Loucy (cell line): ENCODE data around the gene COL12A1.

ENCODE experiments used
- H2AFZ ChIP-seq: fragments of 200-600 bp; sonication (generic); 2 replicates; pipeline ENCODE4 v1.6.0; 2016; ENCODE audit warnings: antibody characterized with exemption, mild to moderate bottlenecking, low read length, moderate library complexity
- H3F3A ChIP-seq: fragments of 200-600 bp; 2 replicates; pipeline ENCODE4 v1.6.0; 2016; ENCODE audit warnings: antibody characterized with exemption, low read depth, mild to moderate bottlenecking
- H3K27me3 ChIP-seq: fragments of 200-600 bp; sonication (generic); 2 replicates; pipeline ENCODE4 v1.6.1; 2014; ENCODE audit warnings: low read length, mild to moderate bottlenecking; ENCODE audit not compliant: insufficient read depth, poor library complexity, severe bottlenecking
- H3K36me3 ChIP-seq: fragments of 200-600 bp; sonication (generic); 2 replicates; pipeline ENCODE4 v1.6.1; 2016; ENCODE audit warnings: low read length; ENCODE audit not compliant: insufficient read depth
- H3K4me1 ChIP-seq: fragments of 200-600 bp; sonication (generic); 2 replicates; pipeline ENCODE4 v1.5.1; 2014; ENCODE audit warnings: low read length, mild to moderate bottlenecking; ENCODE audit not compliant: insufficient read depth, poor library complexity, severe bottlenecking
- H3K4me2 ChIP-seq: fragments of 200-600 bp; sonication (generic); 2 replicates; pipeline ENCODE4 v1.6.0; 2014; ENCODE audit warnings: antibody characterized with exemption, low read length, low read depth, mild to moderate bottlenecking; ENCODE audit not compliant: poor library complexity, severe bottlenecking
- H3K4me3 ChIP-seq: fragments of 200-600 bp; sonication (generic); 2 replicates; pipeline ENCODE4 v1.5.1; 2014; ENCODE audit warnings: low read length, mild to moderate bottlenecking, mixed read lengths; ENCODE audit not compliant: poor library complexity, severe bottlenecking
- H3K79me2 ChIP-seq: fragments of 200-600 bp; sonication (generic); 2 replicates; pipeline ENCODE4 v1.6.1; 2014; ENCODE audit warnings: low read length; ENCODE audit not compliant: insufficient read depth
- H3K9ac ChIP-seq: fragments of 200-600 bp; sonication (generic); 2 replicates; pipeline ENCODE4 v1.6.0; 2014; ENCODE audit warnings: mild to moderate bottlenecking, low read depth, low read length, moderate library complexity; ENCODE audit not compliant: poor library complexity, severe bottlenecking
- H3K9me2 ChIP-seq: fragments of 200-600 bp; sonication (generic); replicated peaks from 2 replicates; pipeline ENCODE4 v1.6.1; 2016; ENCODE audit warnings: low read depth, low read length, mixed read lengths
- H3K9me3 ChIP-seq: fragments of 200-600 bp; sonication (generic); 2 replicates; pipeline ENCODE4 v1.6.1; 2014; ENCODE audit warnings: mild to moderate bottlenecking, antibody characterized with exemption, low read length, low read depth; ENCODE audit not compliant: insufficient read depth
- H4K20me1 ChIP-seq: fragments of 200-600 bp; sonication (generic); 2 replicates; pipeline ENCODE4 v1.6.0; 2014; ENCODE audit warnings: antibody characterized with exemption, low read length, mild to moderate bottlenecking; ENCODE audit not compliant: insufficient read depth, poor library complexity, severe bottlenecking
- EZH2phosphoT487 ChIP-seq: fragments of 200-600 bp; IDR thresholded peaks from 2 replicates; pipeline ENCODE4 v1.6.1; 2018; ENCODE audit warnings: antibody characterized with exemption, mild to moderate bottlenecking, moderate library complexity, borderline replicate concordance
- TF ChIP-seq, protein P1 (sequence below): fragments of 200-600 bp; sonication (generic); conservative IDR thresholded peaks from 2 replicates; pipeline ENCODE4 v1.5.1; 2014; ENCODE audit warnings: mild to moderate bottlenecking, antibody characterized with exemption, low read length

COL12A1 gene

DNA sequence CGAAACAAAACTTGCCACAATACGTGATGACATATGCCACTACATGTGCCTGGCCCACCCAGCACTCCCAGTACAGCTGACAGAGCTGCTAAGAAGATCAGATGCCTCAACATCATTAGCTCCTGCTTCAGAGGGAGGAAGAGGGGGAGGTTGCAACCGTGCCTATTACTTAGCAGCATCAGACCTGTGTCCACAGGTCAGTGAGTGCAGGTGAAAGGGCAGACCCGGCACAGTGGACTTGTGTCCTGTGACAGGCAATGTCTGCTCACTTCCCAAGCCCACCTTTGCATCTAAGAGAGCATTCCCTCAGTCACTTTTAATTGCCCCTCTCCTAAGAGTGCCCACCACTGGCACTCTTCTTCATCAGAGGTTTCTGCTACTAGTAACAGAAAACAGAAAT, 9.4 kb upstream of the COL12A1 start:
- Histone ChIP-seq H3K4me3 (no peak overlapping the region), H3K4me1 (peaks cover 11% of the 10 kb centered on the region), H3K9me3 (no peaks in the 10 kb centered on the region), H3K4me2 (no peak overlapping the region), H3K27me3 (no peaks in the 10 kb centered on the region), H3F3A (no peaks in the 10 kb centered on the region), H3K36me3 (no peaks in the 10 kb centered on the region), H3K9ac (no peak overlapping the region), H3K9me2 (no peaks in the 10 kb centered on the region), H4K20me1 (no peaks in the 10 kb centered on the region), H3K79me2 (no peaks in the 10 kb centered on the region), H2AFZ (no peak overlapping the region)
- TF ChIP-seq, protein P1, sequence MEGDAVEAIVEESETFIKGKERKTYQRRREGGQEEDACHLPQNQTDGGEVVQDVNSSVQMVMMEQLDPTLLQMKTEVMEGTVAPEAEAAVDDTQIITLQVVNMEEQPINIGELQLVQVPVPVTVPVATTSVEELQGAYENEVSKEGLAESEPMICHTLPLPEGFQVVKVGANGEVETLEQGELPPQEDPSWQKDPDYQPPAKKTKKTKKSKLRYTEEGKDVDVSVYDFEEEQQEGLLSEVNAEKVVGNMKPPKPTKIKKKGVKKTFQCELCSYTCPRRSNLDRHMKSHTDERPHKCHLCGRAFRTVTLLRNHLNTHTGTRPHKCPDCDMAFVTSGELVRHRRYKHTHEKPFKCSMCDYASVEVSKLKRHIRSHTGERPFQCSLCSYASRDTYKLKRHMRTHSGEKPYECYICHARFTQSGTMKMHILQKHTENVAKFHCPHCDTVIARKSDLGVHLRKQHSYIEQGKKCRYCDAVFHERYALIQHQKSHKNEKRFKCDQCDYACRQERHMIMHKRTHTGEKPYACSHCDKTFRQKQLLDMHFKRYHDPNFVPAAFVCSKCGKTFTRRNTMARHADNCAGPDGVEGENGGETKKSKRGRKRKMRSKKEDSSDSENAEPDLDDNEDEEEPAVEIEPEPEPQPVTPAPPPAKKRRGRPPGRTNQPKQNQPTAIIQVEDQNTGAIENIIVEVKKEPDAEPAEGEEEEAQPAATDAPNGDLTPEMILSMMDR = no peak

DNA sequence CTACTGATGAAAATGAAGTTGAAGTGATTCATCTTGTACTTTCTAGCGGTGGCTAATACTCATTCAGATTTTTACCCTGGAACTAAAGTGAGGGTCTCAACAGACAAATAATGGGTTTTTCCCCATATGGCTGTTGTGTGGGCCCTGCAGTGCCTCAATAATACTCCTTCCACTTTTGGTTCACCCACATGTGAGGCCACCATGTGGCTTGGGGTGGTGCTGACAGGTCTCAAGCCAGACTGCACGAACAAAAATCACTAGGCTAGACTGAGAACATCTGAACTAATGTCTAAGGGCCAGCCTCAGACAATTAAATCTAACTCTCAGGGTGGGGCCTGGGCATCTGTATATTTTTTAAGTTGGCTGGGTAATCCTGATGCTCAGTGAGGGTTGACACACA, 7.9 kb upstream of the COL12A1 start:
- H3K4me2 ChIP-seq = no peak overlapping the region
- no peaks in the 10 kb centered on the region for H3K27me3 ChIP-seq
- no peak for TF ChIP-seq EZH2phosphoT487
- TF ChIP-seq, protein P1 = peak; percentile 38
- H3K79me2 ChIP-seq = no peaks in the 10 kb centered on the region
- H2AFZ ChIP-seq = no peak overlapping the region
- no peak overlapping the region for H3K9ac ChIP-seq
- H3K4me1 ChIP-seq = peaks cover 11% of the 10 kb centered on the region
- H3K36me3 ChIP-seq = no peaks in the 10 kb centered on the region
- no peaks in the 10 kb centered on the region for H3K9me2 ChIP-seq
- H3K4me3 ChIP-seq = no peak overlapping the region
- H3F3A ChIP-seq = no peaks in the 10 kb centered on the region
- H4K20me1 ChIP-seq = no peaks in the 10 kb centered on the region
- H3K9me3 ChIP-seq = no peaks in the 10 kb centered on the region

DNA sequence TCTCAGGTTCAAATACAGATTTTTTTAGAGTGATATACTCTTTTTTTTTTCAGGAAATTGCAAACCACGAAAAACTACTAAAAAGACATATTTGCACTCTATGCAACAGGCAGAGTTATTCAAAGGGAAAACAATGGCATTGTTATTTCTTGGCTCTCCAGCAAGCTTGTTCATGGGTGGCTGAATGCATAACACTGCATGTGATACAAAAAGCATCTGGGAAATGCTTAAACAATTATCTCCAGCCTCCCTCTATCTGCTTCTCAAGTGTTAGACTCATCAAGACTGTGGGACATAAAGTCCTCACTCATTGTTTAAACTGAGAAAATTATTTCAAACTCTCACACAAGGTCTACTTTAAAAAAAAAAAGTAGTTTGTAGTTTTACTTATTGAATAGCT, 7.3 kb upstream of the COL12A1 start:
- H3K9ac ChIP-seq = no peak overlapping the region
- no peaks in the 10 kb centered on the region for H4K20me1 ChIP-seq
- no peaks in the 10 kb centered on the region for H3K36me3 ChIP-seq
- H3K4me3 ChIP-seq = no peak overlapping the region
- no peaks in the 10 kb centered on the region for H3K9me3 ChIP-seq
- no peaks in the 10 kb centered on the region for H3K27me3 ChIP-seq
- no peaks in the 10 kb centered on the region for H3K9me2 ChIP-seq
- H2AFZ ChIP-seq = no peak overlapping the region
- no peak overlapping the region for H3K4me2 ChIP-seq
- H3K79me2 ChIP-seq = no peaks in the 10 kb centered on the region
- H3K4me1 ChIP-seq = peaks cover 11% of the 10 kb centered on the region
- TF ChIP-seq, protein P1 = no peak
- no peak for TF ChIP-seq EZH2phosphoT487
- H3F3A ChIP-seq = no peaks in the 10 kb centered on the region
